Measurements from ENCODE around the gene GPSM1.

DNA sequence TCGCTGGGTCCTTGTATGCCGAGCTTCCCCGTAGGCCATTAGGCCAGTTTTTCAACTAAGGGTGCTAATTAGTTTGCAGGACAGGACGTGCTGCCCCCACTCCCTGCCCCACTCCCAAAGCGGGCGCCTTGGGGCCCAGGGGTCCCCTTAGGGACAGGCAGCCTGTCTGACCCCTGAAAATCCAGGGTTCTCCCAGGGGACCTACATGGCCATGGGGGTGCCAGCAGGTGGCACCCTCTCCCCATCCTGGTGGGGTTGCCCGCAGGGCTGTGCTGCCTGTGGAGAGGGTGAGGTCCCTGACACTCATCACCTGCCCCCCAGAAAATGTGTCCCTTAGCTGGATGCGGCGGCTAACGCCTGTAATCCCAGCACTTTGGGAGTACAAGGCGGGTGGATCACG is 14.9 kb upstream of the GPSM1 start:
- TF ChIP-seq, protein P1, sequence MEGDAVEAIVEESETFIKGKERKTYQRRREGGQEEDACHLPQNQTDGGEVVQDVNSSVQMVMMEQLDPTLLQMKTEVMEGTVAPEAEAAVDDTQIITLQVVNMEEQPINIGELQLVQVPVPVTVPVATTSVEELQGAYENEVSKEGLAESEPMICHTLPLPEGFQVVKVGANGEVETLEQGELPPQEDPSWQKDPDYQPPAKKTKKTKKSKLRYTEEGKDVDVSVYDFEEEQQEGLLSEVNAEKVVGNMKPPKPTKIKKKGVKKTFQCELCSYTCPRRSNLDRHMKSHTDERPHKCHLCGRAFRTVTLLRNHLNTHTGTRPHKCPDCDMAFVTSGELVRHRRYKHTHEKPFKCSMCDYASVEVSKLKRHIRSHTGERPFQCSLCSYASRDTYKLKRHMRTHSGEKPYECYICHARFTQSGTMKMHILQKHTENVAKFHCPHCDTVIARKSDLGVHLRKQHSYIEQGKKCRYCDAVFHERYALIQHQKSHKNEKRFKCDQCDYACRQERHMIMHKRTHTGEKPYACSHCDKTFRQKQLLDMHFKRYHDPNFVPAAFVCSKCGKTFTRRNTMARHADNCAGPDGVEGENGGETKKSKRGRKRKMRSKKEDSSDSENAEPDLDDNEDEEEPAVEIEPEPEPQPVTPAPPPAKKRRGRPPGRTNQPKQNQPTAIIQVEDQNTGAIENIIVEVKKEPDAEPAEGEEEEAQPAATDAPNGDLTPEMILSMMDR (IDR thresholded peaks at IDR 0.05) = peak in 2 of 3 experiments; percentile 56 to 63
- TF ChIP-seq POLR2A (IDR thresholded peaks at IDR 0.05) = no peak
